HepG2 (cell line): ENCODE data around the gene DPAGT1. TPM values are rescaled to one million over a fixed set of nuclear protein-coding genes. Genes with fewer than 3 reads are reported as not detected.

ENCODE experiments used
- ELF1 ChIP-seq: sonication (generic); formaldehyde crosslinking; IDR thresholded peaks from 2 replicates; pipeline ENCODE4 v1.4.0; 2020; ENCODE audit warnings: missing genetic modification reagents
- IRX3 ChIP-seq: sonication (generic); formaldehyde crosslinking; IDR thresholded peaks from 2 replicates; pipeline ENCODE4 v1.8.1; 2023; ENCODE audit warnings: mild to moderate bottlenecking, low read depth, missing genetic modification reagents, borderline replicate concordance
- JUNB ChIP-seq: sonication (generic); formaldehyde crosslinking; IDR thresholded peaks from 2 replicates; pipeline ENCODE4 v1.8.0; 2022; ENCODE audit warnings: missing genetic modification reagents, mild to moderate bottlenecking, borderline replicate concordance
- NONO ChIP-seq, 2 experiments: fragments of 450-650 bp in 1 of 2; sonication (generic) in 1 of 2; formaldehyde crosslinking in 1 of 2; IDR thresholded peaks in 1 of 2; conservative IDR thresholded peaks in 1 of 2; 2 replicates each; pipeline versions ENCODE4 v1.6.1 to v1.8.0; 2017 to 2022; ENCODE audit warnings: mild to moderate bottlenecking in 1 of 2, missing genetic modification reagents in 1 of 2, moderate library complexity in 1 of 2
- RBAK ChIP-seq: sonication (generic); formaldehyde crosslinking; IDR thresholded peaks from 2 replicates; pipeline ENCODE4 v1.5.1; 2020; ENCODE audit warnings: mild to moderate bottlenecking, missing genetic modification reagents
- SOX6 ChIP-seq, 2 experiments: fragments of 450-650 bp in 1 of 2; sonication (generic) in 1 of 2; formaldehyde crosslinking in 1 of 2; IDR thresholded peaks; 2 replicates each; pipeline versions ENCODE4 v1.4.0 to v1.6.1; 2017 to 2020; ENCODE audit warnings: antibody characterized with exemption in 1 of 2, mild to moderate bottlenecking in 1 of 2, missing genetic modification reagents in 1 of 2
- ZNF160 ChIP-seq: sonication (generic); formaldehyde crosslinking; IDR thresholded peaks from 2 replicates; pipeline ENCODE4 v1.8.0; 2022; ENCODE audit warnings: mild to moderate bottlenecking, inconsistent platforms, missing genetic modification reagents
- ZNF441 ChIP-seq: sonication (generic); formaldehyde crosslinking; IDR thresholded peaks from 2 replicates; pipeline ENCODE4 v1.7.0; 2021; ENCODE audit warnings: missing genetic modification reagents, borderline replicate concordance
- ZNF451 ChIP-seq: sonication (generic); formaldehyde crosslinking; IDR thresholded peaks from 2 replicates; pipeline ENCODE4 v1.5.0; 2020; ENCODE audit warnings: mild to moderate bottlenecking, missing genetic modification reagents
- ZZZ3 ChIP-seq: sonication (generic); formaldehyde crosslinking; IDR thresholded peaks from 2 replicates; pipeline ENCODE4 v1.4.0; 2020; ENCODE audit warnings: missing genetic modification reagents, mild to moderate bottlenecking, borderline replicate concordance
- polyA plus RNA-seq, 8 experiments: library from polyadenylated mRNA; depleted of rRNA in 3 of 8; stranded (reverse) in 7 of 8; unstranded in 1 of 8; fragments of >200 nt; fragmentation: Illumina TruSeq in 4 of 8; extraction: Trizol in 4 of 8; gene quantifications; 2 replicates each; pipeline versions ENCODE4 v1.2.1 to v1.2.3, GENCODE V29; 2011 to 2016; ENCODE audit warnings: low read depth in 4 of 8, missing spikeins in 1 of 8, mixed read lengths in 1 of 8; ENCODE audit not compliant: insufficient read depth in 1 of 8
- total RNA-seq, 5 experiments: library from RNA; depleted of rRNA; stranded (reverse); fragments of >200 nt; fragmentation: Illumina TruSeq; extraction: Trizol; gene quantifications; 2 replicates each; pipeline ENCODE4 v1.2.3, GENCODE V29; 2016; ENCODE audit warnings: low read depth in 1 of 5
- TF ChIP-seq, protein P1 (sequence below), 2 experiments: fragments of 450-650 bp in 1 of 2; sonication (generic) in 1 of 2; formaldehyde crosslinking; IDR thresholded peaks; 2 replicates each; pipeline versions ENCODE4 v1.5.0 to v1.8.0; 2020 to 2022; ENCODE audit warnings: mild to moderate bottlenecking in 1 of 2, missing genetic modification reagents in 1 of 2
- TF ChIP-seq, protein P2 (sequence below): sonication (generic); formaldehyde crosslinking; IDR thresholded peaks from 2 replicates; pipeline ENCODE4 v1.8.1; 2023; ENCODE audit warnings: missing genetic modification reagents, inconsistent platforms, borderline replicate concordance
- TF ChIP-seq, protein P3 (sequence below): sonication (generic); formaldehyde crosslinking; IDR thresholded peaks from 2 replicates; pipeline ENCODE4 v1.4.0; 2020; ENCODE audit warnings: missing genetic modification reagents
- TF ChIP-seq, protein P4 (sequence below): sonication (generic); formaldehyde crosslinking; IDR thresholded peaks from 2 replicates; pipeline ENCODE4 v1.4.0; 2020; ENCODE audit warnings: missing genetic modification reagents

The DPAGT1 gene
- total and polyA plus RNA-seq, 2 of the 13 experiments (the other 11 are each of a cell fraction or from before 2014, with no cell fraction given): 37.6 to 70.7 TPM

DNA sequence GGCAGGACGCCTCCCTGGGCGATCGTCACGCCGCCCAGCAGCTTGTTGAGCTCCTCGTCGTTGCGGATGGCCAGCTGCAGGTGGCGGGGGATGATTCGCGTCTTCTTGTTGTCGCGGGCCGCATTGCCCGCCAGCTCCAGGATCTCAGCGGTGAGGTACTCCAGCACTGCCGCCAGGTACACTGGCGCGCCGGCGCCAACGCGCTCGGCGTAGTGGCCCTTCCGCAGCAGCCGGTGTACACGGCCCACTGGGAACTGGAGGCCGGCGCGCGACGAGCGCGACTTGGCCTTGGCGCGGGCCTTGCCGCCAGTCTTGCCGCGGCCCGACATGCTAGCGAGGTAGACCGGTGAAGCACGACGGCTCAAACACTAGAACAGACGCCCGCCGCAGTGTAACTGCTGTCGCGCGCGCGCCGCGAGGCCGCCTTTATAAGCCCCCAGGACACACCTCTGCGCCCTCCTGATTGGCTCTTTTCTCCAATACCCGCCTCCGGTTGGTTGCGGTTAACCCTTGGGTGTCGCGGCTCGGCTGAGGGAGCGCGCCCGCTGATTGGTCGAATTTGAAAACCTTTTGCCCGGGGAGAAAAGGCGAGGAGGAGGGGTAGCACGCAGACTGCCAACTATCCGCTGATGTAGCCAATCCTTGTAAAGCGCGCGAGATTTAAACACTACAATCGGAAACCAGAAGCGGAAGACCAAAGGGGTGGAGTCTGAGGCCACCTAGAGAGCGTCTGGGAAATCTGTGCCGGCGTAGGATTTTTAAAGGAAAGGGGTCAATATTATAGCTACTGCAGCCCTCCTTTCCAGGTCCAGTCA is 6.4 kb downstream of the DPAGT1 start (continued):
- TF ChIP-seq ELF1 (CRISPR knock-in tag): peak; percentile 71; the same call in 1 of the 2 replicates
- TF ChIP-seq ZNF441 (CRISPR knock-in tag): 0 out of 2 replicates have a peak, but pooled peaks have one; percentile 56
- no peak for TF ChIP-seq RBAK (CRISPR knock-in tag)
- TF ChIP-seq IRX3 (CRISPR knock-in tag): peak; percentile 82
- TF ChIP-seq, protein P1, sequence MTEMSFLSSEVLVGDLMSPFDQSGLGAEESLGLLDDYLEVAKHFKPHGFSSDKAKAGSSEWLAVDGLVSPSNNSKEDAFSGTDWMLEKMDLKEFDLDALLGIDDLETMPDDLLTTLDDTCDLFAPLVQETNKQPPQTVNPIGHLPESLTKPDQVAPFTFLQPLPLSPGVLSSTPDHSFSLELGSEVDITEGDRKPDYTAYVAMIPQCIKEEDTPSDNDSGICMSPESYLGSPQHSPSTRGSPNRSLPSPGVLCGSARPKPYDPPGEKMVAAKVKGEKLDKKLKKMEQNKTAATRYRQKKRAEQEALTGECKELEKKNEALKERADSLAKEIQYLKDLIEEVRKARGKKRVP (CRISPR knock-in tag; IDR thresholded peaks at IDR 0.05): peak in 1 of 2 experiments; percentile 83; a peak in 2 of 4 replicates
- peak; percentile 33; the same call in 1 of the 2 replicates for TF ChIP-seq ZZZ3 (CRISPR knock-in tag)
- peak; percentile 90 for TF ChIP-seq ZNF160
- TF ChIP-seq SOX6 (IDR thresholded peaks at IDR 0.05): no peak
- TF ChIP-seq SOX6 (CRISPR knock-in tag; IDR thresholded peaks at IDR 0.05): peak; percentile 77
- TF ChIP-seq, protein P2, sequence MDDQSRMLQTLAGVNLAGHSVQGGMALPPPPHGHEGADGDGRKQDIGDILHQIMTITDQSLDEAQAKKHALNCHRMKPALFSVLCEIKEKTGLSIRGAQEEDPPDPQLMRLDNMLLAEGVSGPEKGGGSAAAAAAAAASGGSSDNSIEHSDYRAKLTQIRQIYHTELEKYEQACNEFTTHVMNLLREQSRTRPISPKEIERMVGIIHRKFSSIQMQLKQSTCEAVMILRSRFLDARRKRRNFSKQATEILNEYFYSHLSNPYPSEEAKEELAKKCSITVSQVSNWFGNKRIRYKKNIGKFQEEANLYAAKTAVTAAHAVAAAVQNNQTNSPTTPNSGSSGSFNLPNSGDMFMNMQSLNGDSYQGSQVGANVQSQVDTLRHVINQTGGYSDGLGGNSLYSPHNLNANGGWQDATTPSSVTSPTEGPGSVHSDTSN: peak; percentile 58; the same call in 1 of the 2 replicates
- TF ChIP-seq, protein P3, sequence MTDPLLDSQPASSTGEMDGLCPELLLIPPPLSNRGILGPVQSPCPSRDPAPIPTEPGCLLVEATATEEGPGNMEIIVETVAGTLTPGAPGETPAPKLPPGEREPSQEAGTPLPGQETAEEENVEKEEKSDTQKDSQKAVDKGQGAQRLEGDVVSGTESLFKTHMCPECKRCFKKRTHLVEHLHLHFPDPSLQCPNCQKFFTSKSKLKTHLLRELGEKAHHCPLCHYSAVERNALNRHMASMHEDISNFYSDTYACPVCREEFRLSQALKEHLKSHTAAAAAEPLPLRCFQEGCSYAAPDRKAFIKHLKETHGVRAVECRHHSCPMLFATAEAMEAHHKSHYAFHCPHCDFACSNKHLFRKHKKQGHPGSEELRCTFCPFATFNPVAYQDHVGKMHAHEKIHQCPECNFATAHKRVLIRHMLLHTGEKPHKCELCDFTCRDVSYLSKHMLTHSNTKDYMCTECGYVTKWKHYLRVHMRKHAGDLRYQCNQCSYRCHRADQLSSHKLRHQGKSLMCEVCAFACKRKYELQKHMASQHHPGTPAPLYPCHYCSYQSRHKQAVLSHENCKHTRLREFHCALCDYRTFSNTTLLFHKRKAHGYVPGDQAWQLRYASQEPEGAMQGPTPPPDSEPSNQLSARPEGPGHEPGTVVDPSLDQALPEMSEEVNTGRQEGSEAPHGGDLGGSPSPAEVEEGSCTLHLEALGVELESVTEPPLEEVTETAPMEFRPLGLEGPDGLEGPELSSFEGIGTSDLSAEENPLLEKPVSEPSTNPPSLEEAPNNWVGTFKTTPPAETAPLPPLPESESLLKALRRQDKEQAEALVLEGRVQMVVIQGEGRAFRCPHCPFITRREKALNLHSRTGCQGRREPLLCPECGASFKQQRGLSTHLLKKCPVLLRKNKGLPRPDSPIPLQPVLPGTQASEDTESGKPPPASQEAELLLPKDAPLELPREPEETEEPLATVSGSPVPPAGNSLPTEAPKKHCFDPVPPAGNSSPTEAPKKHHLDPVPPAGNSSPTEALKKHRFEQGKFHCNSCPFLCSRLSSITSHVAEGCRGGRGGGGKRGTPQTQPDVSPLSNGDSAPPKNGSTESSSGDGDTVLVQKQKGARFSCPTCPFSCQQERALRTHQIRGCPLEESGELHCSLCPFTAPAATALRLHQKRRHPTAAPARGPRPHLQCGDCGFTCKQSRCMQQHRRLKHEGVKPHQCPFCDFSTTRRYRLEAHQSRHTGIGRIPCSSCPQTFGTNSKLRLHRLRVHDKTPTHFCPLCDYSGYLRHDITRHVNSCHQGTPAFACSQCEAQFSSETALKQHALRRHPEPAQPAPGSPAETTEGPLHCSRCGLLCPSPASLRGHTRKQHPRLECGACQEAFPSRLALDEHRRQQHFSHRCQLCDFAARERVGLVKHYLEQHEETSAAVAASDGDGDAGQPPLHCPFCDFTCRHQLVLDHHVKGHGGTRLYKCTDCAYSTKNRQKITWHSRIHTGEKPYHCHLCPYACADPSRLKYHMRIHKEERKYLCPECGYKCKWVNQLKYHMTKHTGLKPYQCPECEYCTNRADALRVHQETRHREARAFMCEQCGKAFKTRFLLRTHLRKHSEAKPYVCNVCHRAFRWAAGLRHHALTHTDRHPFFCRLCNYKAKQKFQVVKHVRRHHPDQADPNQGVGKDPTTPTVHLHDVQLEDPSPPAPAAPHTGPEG (CRISPR knock-in tag): peak; percentile 88
- TF ChIP-seq, protein P4, sequence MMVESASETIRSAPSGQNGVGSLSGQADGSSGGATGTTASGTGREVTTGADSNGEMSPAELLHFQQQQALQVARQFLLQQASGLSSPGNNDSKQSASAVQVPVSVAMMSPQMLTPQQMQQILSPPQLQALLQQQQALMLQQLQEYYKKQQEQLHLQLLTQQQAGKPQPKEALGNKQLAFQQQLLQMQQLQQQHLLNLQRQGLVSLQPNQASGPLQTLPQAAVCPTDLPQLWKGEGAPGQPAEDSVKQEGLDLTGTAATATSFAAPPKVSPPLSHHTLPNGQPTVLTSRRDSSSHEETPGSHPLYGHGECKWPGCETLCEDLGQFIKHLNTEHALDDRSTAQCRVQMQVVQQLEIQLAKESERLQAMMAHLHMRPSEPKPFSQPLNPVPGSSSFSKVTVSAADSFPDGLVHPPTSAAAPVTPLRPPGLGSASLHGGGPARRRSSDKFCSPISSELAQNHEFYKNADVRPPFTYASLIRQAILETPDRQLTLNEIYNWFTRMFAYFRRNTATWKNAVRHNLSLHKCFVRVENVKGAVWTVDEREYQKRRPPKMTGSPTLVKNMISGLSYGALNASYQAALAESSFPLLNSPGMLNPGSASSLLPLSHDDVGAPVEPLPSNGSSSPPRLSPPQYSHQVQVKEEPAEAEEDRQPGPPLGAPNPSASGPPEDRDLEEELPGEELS: peak; percentile 19; the same call in 1 of the 2 replicates
- 0 out of 2 replicates have a peak, but pooled peaks have one; percentile 40 for TF ChIP-seq ZNF451 (CRISPR knock-in tag)
- TF ChIP-seq JUNB: peak; percentile 79
- TF ChIP-seq NONO (IDR thresholded peaks at IDR 0.05): no peak
- peak; percentile 96 for TF ChIP-seq NONO (CRISPR knock-in tag; conservative IDR thresholded peaks at IDR 0.05)
